GM13977 (cell line): ENCODE measurements around the gene ARFRP1.
A peak's percentile ranks its signal among the peaks of the same experiment; 100 is the strongest.

Source experiments
- DNase-seq: peaks from one replicate; pipeline ENCODE4 v3.0.0; 2012; ENCODE audit warnings: low spot score
- in situ Hi-C: fragments of 300-500 bp; cut with MboI; formaldehyde crosslinking; loops from one replicate; pipeline ENCODE4 v1.12.0; 2022; ENCODE audit warnings: low sequenced_read_pairs, low pct_unique_long_range_greater_than_20kb, mixed read lengths, inconsistent platforms; ENCODE audit not compliant: unreplicated experiment
- TF ChIP-seq, protein P1 (sequence below): IDR thresholded peaks from 2 replicates; pipeline ENCODE4 v1.5.1; 2012; ENCODE audit warnings: mild to moderate bottlenecking, control low read depth; ENCODE audit not compliant: insufficient read depth; ENCODE audit errors: extremely low read depth, missing control alignments

The ARFRP1 gene

GRCh38 chr20:63686492-63687321 is 21.1 kb downstream of the ARFRP1 start:
- TF ChIP-seq, protein P1, sequence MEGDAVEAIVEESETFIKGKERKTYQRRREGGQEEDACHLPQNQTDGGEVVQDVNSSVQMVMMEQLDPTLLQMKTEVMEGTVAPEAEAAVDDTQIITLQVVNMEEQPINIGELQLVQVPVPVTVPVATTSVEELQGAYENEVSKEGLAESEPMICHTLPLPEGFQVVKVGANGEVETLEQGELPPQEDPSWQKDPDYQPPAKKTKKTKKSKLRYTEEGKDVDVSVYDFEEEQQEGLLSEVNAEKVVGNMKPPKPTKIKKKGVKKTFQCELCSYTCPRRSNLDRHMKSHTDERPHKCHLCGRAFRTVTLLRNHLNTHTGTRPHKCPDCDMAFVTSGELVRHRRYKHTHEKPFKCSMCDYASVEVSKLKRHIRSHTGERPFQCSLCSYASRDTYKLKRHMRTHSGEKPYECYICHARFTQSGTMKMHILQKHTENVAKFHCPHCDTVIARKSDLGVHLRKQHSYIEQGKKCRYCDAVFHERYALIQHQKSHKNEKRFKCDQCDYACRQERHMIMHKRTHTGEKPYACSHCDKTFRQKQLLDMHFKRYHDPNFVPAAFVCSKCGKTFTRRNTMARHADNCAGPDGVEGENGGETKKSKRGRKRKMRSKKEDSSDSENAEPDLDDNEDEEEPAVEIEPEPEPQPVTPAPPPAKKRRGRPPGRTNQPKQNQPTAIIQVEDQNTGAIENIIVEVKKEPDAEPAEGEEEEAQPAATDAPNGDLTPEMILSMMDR = no peak
- peak; percentile 60 for DNase-seq
- in situ Hi-C loops = no loop called here

DNA sequence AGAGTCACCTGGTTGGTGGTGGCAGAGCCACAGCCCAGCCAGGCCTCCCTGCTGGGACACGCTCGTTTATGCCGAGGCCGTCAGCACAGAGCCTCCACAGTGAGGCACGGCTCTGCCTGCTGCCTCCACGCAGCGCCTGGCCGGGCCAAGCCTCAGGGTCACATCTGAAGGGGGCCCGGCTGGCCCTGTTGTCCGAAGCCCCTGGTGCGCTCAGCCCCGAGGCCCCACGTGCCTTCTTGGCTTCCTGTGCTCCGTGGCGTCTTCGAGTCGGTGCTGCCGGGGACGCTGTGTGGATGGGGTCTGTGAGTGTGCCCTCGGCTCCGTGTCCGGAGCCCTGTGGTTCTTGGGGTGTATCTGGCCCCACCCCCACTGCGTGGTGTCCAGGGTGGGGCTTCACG is 21.7 kb downstream of the ARFRP1 start:
- in situ Hi-C loops = no loop called here
- TF ChIP-seq, protein P1 = no peak
- DNase-seq = no peak

- in situ Hi-C loops = no loop called here
- TF ChIP-seq, protein P1 = no peak
- no peak for DNase-seq
Measured at GRCh38 chr20:63685269-63686026, 22.3 kb downstream of the ARFRP1 start.

GRCh38 chr20:63682384-63683139 is 25.2 kb downstream of the ARFRP1 start:
- TF ChIP-seq, protein P1 = no peak
- in situ Hi-C loops = no loop called here
- DNase-seq = no peak

DNA sequence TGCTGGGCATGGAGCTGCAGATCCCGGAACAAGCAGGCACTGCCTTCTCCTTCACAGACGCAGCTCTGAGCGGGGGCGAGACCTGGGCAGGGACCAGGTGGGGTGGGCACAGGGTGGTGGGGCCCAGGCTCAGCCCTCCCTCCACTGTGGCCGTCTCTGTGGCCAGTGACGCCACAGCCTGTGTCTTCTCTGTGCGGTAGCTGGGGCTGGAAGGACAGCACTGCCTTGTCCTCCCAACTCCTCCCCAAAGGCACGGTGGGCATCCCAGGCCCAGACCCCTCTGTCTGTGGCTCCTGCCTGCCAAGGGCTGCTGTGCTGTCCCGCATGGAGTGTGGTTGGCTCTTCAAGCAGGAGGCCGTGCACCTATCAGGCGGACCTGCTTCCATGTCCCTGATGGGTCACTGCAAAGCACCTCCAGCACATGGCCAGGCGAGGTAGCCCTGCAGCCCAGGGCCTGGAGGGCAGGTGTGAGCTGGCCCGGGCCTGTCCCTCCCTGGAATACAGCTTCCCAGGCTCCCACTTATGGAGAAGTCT is 26.1 kb downstream of the ARFRP1 start:
- in situ Hi-C loops = no loop called here
- no peak for DNase-seq
- TF ChIP-seq, protein P1 = no peak
